OCI-LY7 (cell line): ENCODE results near the gene NFKBIA. TPM values are rescaled to one million over a fixed set of nuclear protein-coding genes. Genes with fewer than 3 reads are reported as not detected.

Source experiments
- BruUV-seq: library from RNA; stranded (reverse); fragments of 400-500 nt; replicated peaks from 2 replicates; lab custom pipeline; 2021; lab: Mats Ljungman, UMichigan
- CTCF ChIA-PET: fragments of 300-600 bp; sonication (Branson Sonifier 250); formaldehyde crosslinking; loops from one replicate; lab custom pipeline; 2022; ENCODE audit warnings: antibody characterized with exemption; ENCODE audit not compliant: unreplicated experiment; lab: Charles Lee
- POLR2A ChIA-PET: fragments of 300-600 bp; sonication (Branson Sonifier 250); formaldehyde crosslinking; loops from one replicate; lab custom pipeline; 2022; ENCODE audit warnings: antibody characterized with exemption; lab: Charles Lee
- DNase-seq: peaks from one replicate; pipeline ENCODE4 v3.0.0-alpha.2; 2015; ENCODE audit warnings: low spot score
- H2AFZ ChIP-seq: fragments of 200-600 bp; sonication (generic), shearing (Covaris generic); 2 replicates; pipeline ENCODE4 v1.6.1; 2014; ENCODE audit warnings: mild to moderate bottlenecking, antibody characterized with exemption, low read length, moderate library complexity
- H3K27ac ChIP-seq: fragments of 200-600 bp; sonication (generic); 2 replicates; pipeline ENCODE4 v1.5.1; 2014; ENCODE audit warnings: mixed run types, low read depth, mild to moderate bottlenecking, moderate library complexity, low read length, inconsistent platforms; ENCODE audit not compliant: poor library complexity, severe bottlenecking
- H3K36me3 ChIP-seq: fragments of 200-600 bp; sonication (generic); 2 replicates; pipeline ENCODE4 v1.6.1; 2014; ENCODE audit warnings: mild to moderate bottlenecking, antibody characterized with exemption, low read length, moderate library complexity, mixed read lengths; ENCODE audit not compliant: insufficient read depth
- H3K4me1 ChIP-seq: fragments of 200-600 bp; sonication (generic); 2 replicates; pipeline ENCODE4 v1.5.1; 2014; ENCODE audit warnings: mild to moderate bottlenecking, low read length; ENCODE audit not compliant: insufficient read depth, poor library complexity, severe bottlenecking
- H3K4me2 ChIP-seq: fragments of 200-600 bp; sonication (generic); 2 replicates; pipeline ENCODE4 v1.6.1; 2014; ENCODE audit warnings: mild to moderate bottlenecking, low read length
- H3K4me3 ChIP-seq: fragments of 200-600 bp; sonication (generic); 2 replicates; pipeline ENCODE4 v1.5.1; 2014; ENCODE audit warnings: mild to moderate bottlenecking, low read depth, low read length; ENCODE audit not compliant: poor library complexity, severe bottlenecking
- H3K79me2 ChIP-seq: fragments of 200-600 bp; sonication (generic); 2 replicates; pipeline ENCODE4 v1.6.1; 2016; ENCODE audit warnings: low read depth, mild to moderate bottlenecking, low read length, moderate library complexity, mixed read lengths; ENCODE audit not compliant: insufficient read depth
- H3K9me2 ChIP-seq: fragments of 200-600 bp; sonication (generic); 2 replicates; pipeline ENCODE4 v1.6.1; 2016; ENCODE audit warnings: mild to moderate bottlenecking, low read length, mixed read lengths; ENCODE audit not compliant: insufficient read depth
- H3K9me3 ChIP-seq: fragments of 200-600 bp; sonication (generic); 2 replicates; pipeline ENCODE4 v1.6.1; 2014; ENCODE audit warnings: mild to moderate bottlenecking, mixed run types, low read length, mixed read lengths
- H4K20me1 ChIP-seq: fragments of 200-600 bp; sonication (generic); 2 replicates; pipeline ENCODE4 v1.6.1; 2014; ENCODE audit warnings: mild to moderate bottlenecking, antibody characterized with exemption, low read length, moderate library complexity, mixed read lengths; ENCODE audit not compliant: insufficient read depth
- EZH2phosphoT487 ChIP-seq: fragments of 200-600 bp; sonication (generic); IDR thresholded peaks from 2 replicates; pipeline ENCODE4 v1.6.1; 2018; ENCODE audit warnings: low read depth, borderline replicate concordance, mild to moderate bottlenecking, mixed run types, antibody characterized with exemption, low read length, moderate library complexity, mixed read lengths
- intact Hi-C: fragments of 100-400 bp; cut with micrococcal nuclease; formaldehyde crosslinking; loops from one replicate; pipeline ENCODE4 v1.10.0; 2022; ENCODE audit not compliant: unreplicated experiment
- total RNA-seq, 2 experiments: library from RNA; depleted of rRNA in 1 of 2; stranded (reverse); fragments of >200 nt in 1 of 2; shearing (Covaris generic) in 1 of 2; gene quantifications; 2 replicates each; pipeline ENCODE4 v1.2.3, GENCODE V29; 2014 to 2022
- TF ChIP-seq, protein P1 (sequence below): fragments of 200-600 bp; sonication (generic); conservative IDR thresholded peaks from 2 replicates; pipeline ENCODE4 v1.5.1; 2014; ENCODE audit warnings: mild to moderate bottlenecking, antibody characterized with exemption, low read length, moderate library complexity, mixed read lengths

Gene NFKBIA
- total RNA-seq, 2 experiments from 2014 or later: 43.6 to 100 TPM

DNA sequence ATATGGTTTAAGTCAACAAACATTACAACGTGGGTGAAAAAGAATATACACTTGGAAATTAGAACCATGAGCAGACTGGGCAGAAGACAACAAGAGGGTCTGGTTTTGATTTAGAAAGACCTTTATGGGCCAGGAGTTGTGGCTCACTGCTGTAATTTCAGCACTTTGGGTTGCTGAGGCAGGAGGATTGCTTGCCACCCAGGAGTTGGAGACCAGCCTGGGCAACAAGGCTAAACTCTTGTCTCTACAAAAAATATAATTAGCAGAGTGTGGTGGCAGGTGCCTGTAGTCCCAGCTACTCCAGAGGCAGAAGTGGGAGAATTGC, 2.7 kb upstream of the NFKBIA start:
- H4K20me1 ChIP-seq: peaks cover 14% of the 10 kb centered on the region; the same call in 1 of the 2 replicates
- peaks cover 34% of the 10 kb centered on the region for H3K4me1 ChIP-seq
- H2AFZ ChIP-seq: no peak overlapping the region
- no peak overlapping the region for H3K27ac ChIP-seq
- H3K9me2 ChIP-seq: no peaks in the 10 kb centered on the region
- H3K36me3 ChIP-seq: peaks cover 14% of the 10 kb centered on the region
- H3K4me3 ChIP-seq: no peak overlapping the region
- intact Hi-C loops: loop anchor here (1.0 to 5.0 kb wide), 4 partner anchors 178 to 535 kb away; partner anchors contain the start of genes PPP2R3C and PRORP
- H3K9me3 ChIP-seq: no peaks in the 10 kb centered on the region
- peaks cover 14% of the 10 kb centered on the region; the same call in 1 of the 2 replicates for H3K79me2 ChIP-seq
- TF ChIP-seq, protein P1, sequence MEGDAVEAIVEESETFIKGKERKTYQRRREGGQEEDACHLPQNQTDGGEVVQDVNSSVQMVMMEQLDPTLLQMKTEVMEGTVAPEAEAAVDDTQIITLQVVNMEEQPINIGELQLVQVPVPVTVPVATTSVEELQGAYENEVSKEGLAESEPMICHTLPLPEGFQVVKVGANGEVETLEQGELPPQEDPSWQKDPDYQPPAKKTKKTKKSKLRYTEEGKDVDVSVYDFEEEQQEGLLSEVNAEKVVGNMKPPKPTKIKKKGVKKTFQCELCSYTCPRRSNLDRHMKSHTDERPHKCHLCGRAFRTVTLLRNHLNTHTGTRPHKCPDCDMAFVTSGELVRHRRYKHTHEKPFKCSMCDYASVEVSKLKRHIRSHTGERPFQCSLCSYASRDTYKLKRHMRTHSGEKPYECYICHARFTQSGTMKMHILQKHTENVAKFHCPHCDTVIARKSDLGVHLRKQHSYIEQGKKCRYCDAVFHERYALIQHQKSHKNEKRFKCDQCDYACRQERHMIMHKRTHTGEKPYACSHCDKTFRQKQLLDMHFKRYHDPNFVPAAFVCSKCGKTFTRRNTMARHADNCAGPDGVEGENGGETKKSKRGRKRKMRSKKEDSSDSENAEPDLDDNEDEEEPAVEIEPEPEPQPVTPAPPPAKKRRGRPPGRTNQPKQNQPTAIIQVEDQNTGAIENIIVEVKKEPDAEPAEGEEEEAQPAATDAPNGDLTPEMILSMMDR: no peak; the same call in 1 of the 2 replicates
- TF ChIP-seq EZH2phosphoT487: no peak
- H3K4me2 ChIP-seq: no peak overlapping the region
- DNase-seq: no peak
- CTCF ChIA-PET: no interaction called here
- POLR2A ChIA-PET: interaction anchor here (1.3 kb wide), 1 partner anchor 9 kb away, joined by 3 read pairs; no protein-coding TSS in a partner anchor
- BruUV-seq: no TSS peak

DNA sequence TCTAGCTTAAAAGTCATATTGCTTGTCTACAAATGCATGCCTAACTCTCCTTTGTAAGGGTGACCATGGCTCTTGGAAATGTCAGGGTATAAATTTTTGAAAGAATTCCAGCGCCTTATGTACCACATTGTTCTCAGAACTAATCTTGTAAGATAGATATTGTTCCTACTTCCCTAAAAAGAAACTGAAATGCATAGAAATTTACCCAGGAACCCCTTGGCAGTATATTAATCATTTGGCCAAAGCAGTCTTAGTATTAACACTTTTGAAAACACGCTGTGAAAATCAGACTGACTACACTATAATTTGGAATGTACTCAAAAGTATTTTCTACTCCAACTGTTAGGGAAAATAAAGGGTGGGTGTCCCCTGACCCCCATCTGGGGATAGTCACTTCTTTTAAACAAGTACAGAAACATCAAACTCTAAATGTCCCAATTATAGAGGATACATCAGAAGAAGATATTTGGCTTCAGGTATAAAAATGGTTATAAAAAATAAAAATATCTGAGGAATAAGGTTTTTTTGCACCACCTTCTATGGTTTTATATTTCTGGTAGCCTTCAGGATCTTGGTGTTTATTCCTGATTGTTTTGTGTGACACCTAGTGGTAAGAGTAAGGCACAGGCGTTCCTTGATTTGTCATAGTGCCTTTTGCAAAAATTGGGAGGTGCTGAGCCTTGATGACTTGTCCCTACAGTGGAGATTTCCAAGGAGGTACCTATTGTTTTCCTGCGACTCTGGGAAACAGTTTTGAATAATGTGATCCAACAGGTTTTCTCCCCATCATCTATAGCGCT, 2.2 kb upstream of the NFKBIA start:
- TF ChIP-seq, protein P1: peak; percentile 98
- no peak for TF ChIP-seq EZH2phosphoT487
- POLR2A ChIA-PET: interaction anchor here (1.3 to 5.0 kb wide), 3 partner anchors 9 to 119 kb away, joined by 3 to 37 read pairs (median 14); partner anchors contain the start of gene PSMA6
- Histone ChIP-seq H2AFZ (peak overlapping the region; percentile 87; the same call in 1 of the 2 replicates), H3K36me3 (peaks cover 20% of the 10 kb centered on the region), H4K20me1 (peaks cover 15% of the 10 kb centered on the region; the same call in 1 of the 2 replicates), H3K27ac (peak overlapping the region; percentile 79), H3K4me1 (peaks cover 39% of the 10 kb centered on the region), H3K79me2 (peaks cover 20% of the 10 kb centered on the region; the same call in 1 of the 2 replicates), H3K4me3 (no peak overlapping the region), H3K9me3 (no peaks in the 10 kb centered on the region), H3K4me2 (peak overlapping the region; percentile 96), H3K9me2 (no peaks in the 10 kb centered on the region)
- CTCF ChIA-PET: interaction anchor here (0.6 to 1.1 kb wide), 2 partner anchors 194 to 265 kb away, joined by 3 read pairs; no protein-coding TSS in a partner anchor
- no TSS peak for BruUV-seq
- intact Hi-C loops: loop anchor here (1.0 to 5.0 kb wide), 4 partner anchors 177 to 534 kb away; partner anchors contain the start of genes PPP2R3C and PRORP
- peak; percentile 77 for DNase-seq
